ENCODE measurements around the gene NFASC. TPM values are rescaled to one million over a fixed set of nuclear protein-coding genes. Genes with fewer than 3 reads are reported as not detected.

Gene NFASC
- total and polyA plus RNA-seq, 9 of the 15 experiments (the other 6 are each of a cell fraction or from before 2014, with no cell fraction given) = 0.03 to 0.16 (median 0.06) TPM; not detected in 6

GRCh38 chr1:205003358-205004131 lies 132.9 kb downstream of the NFASC start:
- H3K4me1 ChIP-seq (replicated peaks in 1 of 2; ENCODE audit: control insufficient read depth in 2 of 2, insufficient read depth in 2 of 2, low read length in 2 of 2) = no peaks in the 10 kb centered on the region
- H3K79me2 ChIP-seq (ENCODE audit: control insufficient read depth, insufficient read depth, low read length) = no peaks in the 10 kb centered on the region
- ChIA-PET POLR2A (interaction anchor here (0.8 to 2.7 kb wide), 2 partner anchors 10 to 18 kb away, joined by 3 to 7 read pairs; no protein-coding TSS in a partner anchor), CTCF (ENCODE audit: low intra/inter-chr PET ratio) (no interaction called here)
- H3K36me3 ChIP-seq (ENCODE audit: control insufficient read depth, insufficient read depth, low read length) = no peaks in the 10 kb centered on the region
- H3K4me2 ChIP-seq (ENCODE audit: insufficient read depth, low read length) = no peak overlapping the region
- H3K9ac ChIP-seq (ENCODE audit: insufficient read depth in 1 of 2, low read depth in 2 of 2, low read length in 2 of 2) = no peak overlapping the region
- in situ Hi-C loops (cut with MboI) (no loop called here), intact Hi-C loops (cut with micrococcal nuclease) (no loop called here)
- ATAC-seq (no peak), FAIRE-seq (no peak), DNase-seq (ENCODE audit: extremely low read depth in 1 of 4, low spot score in 3 of 4) (no peak)
- BruUV-seq (replicated peaks) = no TSS peak
- TF ChIP-seq ATF1 (CRISPR knock-in tag; IDR thresholded peaks at IDR 0.05) = no peak
- no peak for TF ChIP-seq ATF1 (tag; IDR thresholded peaks at IDR 0.05)
- TF ChIP-seq SRSF9 (IDR thresholded peaks at IDR 0.05; ENCODE audit: borderline replicate concordance, low read depth, low read length) = no peak
- no peaks in the 10 kb centered on the region for H3K9me1 ChIP-seq (ENCODE audit: control insufficient read depth, insufficient read depth, low read length)
- peaks cover 66 to 91% of the 10 kb centered on the region in 2 experiments for H3K27me3 ChIP-seq (ENCODE audit: control insufficient read depth in 2 of 2, insufficient read depth in 2 of 2, low read length in 2 of 2)
- no peak overlapping the region for H2AFZ ChIP-seq (ENCODE audit: low read depth, low read length)
- no peak overlapping the region for H3K27ac ChIP-seq (ENCODE audit: extremely low read depth, low read depth, low read length)
- 0 out of 2 replicates have a peak, but pooled peaks cover 17% of the 10 kb centered on the region for H4K20me1 ChIP-seq (replicated peaks; ENCODE audit: control insufficient read depth, insufficient read depth, low read length)
- H3K4me3 ChIP-seq = no peak overlapping the region
- H3K9me3 ChIP-seq (replicated peaks; ENCODE audit: control insufficient read depth, insufficient read depth, low read depth, low read length) = no peaks in the 10 kb centered on the region
- under 1% methylated on average over 10 of the region's 10 CpGs for WGBS (ENCODE audit: insufficient coverage, low coverage, missing lambda C conversion rate)

GRCh38 chr1:205004351-205004750 lies 133.7 kb downstream of the NFASC start:
- H4K20me1 ChIP-seq (replicated peaks; ENCODE audit: control insufficient read depth, insufficient read depth, low read length) = 0 out of 2 replicates have a peak, but pooled peaks cover 23% of the 10 kb centered on the region
- H2AFZ ChIP-seq (ENCODE audit: low read depth, low read length) = no peak overlapping the region
- no peak overlapping the region for H3K4me2 ChIP-seq (ENCODE audit: insufficient read depth, low read length)
- H3K4me1 ChIP-seq (replicated peaks in 1 of 2; ENCODE audit: control insufficient read depth in 2 of 2, insufficient read depth in 2 of 2, low read length in 2 of 2) = no peaks in the 10 kb centered on the region
- DNase-seq (ENCODE audit: extremely low read depth in 1 of 4, low spot score in 3 of 4) (no peak), FAIRE-seq (no peak), ATAC-seq (no peak)
- no peaks in the 10 kb centered on the region for H3K79me2 ChIP-seq (ENCODE audit: control insufficient read depth, insufficient read depth, low read length)
- no peaks in the 10 kb centered on the region for H3K36me3 ChIP-seq (ENCODE audit: control insufficient read depth, insufficient read depth, low read length)
- H3K9ac ChIP-seq (ENCODE audit: insufficient read depth in 1 of 2, low read depth in 2 of 2, low read length in 2 of 2) = no peak overlapping the region
- H3K9me1 ChIP-seq (ENCODE audit: control insufficient read depth, insufficient read depth, low read length) = no peaks in the 10 kb centered on the region
- CTCF ChIA-PET (ENCODE audit: low intra/inter-chr PET ratio) = no interaction called here
- 3% methylated on average over 3 of the region's 3 CpGs for WGBS (ENCODE audit: insufficient coverage, low coverage, missing lambda C conversion rate)
- peaks cover 72 to 94% of the 10 kb centered on the region in 2 experiments for H3K27me3 ChIP-seq (ENCODE audit: control insufficient read depth in 2 of 2, insufficient read depth in 2 of 2, low read length in 2 of 2)
- TF ChIP-seq ZNF780A (CRISPR knock-in tag; IDR thresholded peaks at IDR 0.05) (no peak), MAX (CRISPR knock-in tag; IDR thresholded peaks at IDR 0.05) (no peak), MXI1 (IDR thresholded peaks at IDR 0.05; ENCODE audit: low read depth, low read length) (no peak), ATF1 (CRISPR knock-in tag; IDR thresholded peaks at IDR 0.05) (no peak), ATF1 (tag; IDR thresholded peaks at IDR 0.05) (no peak), CBX3 (IDR thresholded peaks at IDR 0.05; ENCODE audit: borderline replicate concordance in 1 of 2, low read length in 2 of 2) (no peak), PHF20 (IDR thresholded peaks at IDR 0.05; ENCODE audit: partially characterized antibody) (no peak), HNRNPLL (IDR thresholded peaks at IDR 0.05; ENCODE audit: low read depth, low read length, poor library complexity, severe bottlenecking) (no peak), ZBTB9 (CRISPR knock-in tag; IDR thresholded peaks at IDR 0.05) (no peak), CTBP1 (IDR thresholded peaks at IDR 0.05; ENCODE audit: borderline replicate concordance) (no peak)
- BruUV-seq (replicated peaks) = no TSS peak
- intact Hi-C loops (cut with micrococcal nuclease) = no loop called here
- H3K27ac ChIP-seq (ENCODE audit: extremely low read depth, low read depth, low read length) = no peak overlapping the region
- no peak overlapping the region for H3K4me3 ChIP-seq
- no peaks in the 10 kb centered on the region for H3K9me3 ChIP-seq (replicated peaks; ENCODE audit: control insufficient read depth, insufficient read depth, low read depth, low read length)
- POLR2A ChIA-PET = interaction anchor here (0.5 kb wide), 1 partner anchor 115 kb away, joined by 3 read pairs; no protein-coding TSS in a partner anchor
- in situ Hi-C loops (cut with MboI) = no loop called here

All from K562 (cell line).